ENCODE data around the gene NKIRAS1. TPM values are rescaled to one million over a fixed set of nuclear protein-coding genes. Genes with fewer than 3 reads are reported as not detected.

The NKIRAS1 gene
- total RNA-seq, 1 experiment from 2014 or later, result 12.0 TPM

DNA sequence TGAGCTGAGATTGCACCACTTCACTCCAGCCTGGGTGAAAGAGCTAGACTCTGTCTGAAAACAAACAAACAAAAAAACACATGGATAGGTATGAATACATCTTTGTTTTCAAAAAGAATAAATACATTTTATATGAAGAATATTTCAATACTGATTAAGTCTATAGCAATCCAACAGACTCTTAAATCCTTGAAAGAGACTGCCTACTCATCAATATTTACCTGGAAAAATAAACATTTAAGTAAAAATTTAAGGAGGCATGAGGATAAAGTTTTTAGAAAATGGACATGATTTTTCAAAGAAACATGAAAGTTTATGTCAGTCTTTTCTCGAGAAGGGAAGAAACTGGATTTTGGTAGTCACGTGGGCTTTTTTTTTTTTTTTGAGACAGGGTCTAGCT lies 5.4 kb downstream of the NKIRAS1 start:
- ChIA-PET RAD21 (ENCODE audit: low non-redundant PET in 1 of 2, low total read pairs in 2 of 2, uncharacterized antibody in 2 of 2, unreplicated experiment in 2 of 2) (no interaction called here), POLR2A (no interaction called here)
- H3K79me2 ChIP-seq (ENCODE audit: insufficient read depth, low read length), result peaks cover 39% of the 10 kb centered on the region

DNA sequence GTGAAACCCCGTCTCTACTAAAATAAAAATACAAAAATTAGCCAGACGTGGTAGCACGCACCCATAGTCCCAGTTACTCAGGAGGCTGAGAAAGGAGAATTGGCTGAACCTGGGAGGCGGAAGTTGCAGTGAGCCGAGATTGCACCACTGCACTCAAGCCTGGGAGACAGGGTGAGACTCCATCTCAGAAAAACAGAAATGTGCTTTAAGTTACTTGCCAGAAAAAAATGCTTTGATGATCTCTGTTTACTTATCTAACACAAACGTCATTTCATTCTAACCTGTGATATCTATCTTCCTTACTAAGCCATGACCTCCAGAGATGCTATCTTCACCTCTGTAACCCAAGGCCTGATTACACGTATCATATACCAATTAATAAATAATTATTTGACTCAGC lies 7.4 kb downstream of the NKIRAS1 start:
- no TSS peak for BruUV-seq (replicated peaks)
- H3K27ac ChIP-seq (ENCODE audit: low read depth, low read length), result no peak overlapping the region
- no peak for DNase-seq (ENCODE audit: low read depth, low spot score)
- intact Hi-C loops (cut with micrococcal nuclease), result no loop called here
- no peaks in the 10 kb centered on the region for H3K27me3 ChIP-seq (ENCODE audit: insufficient read depth, low read length)
- ChIA-PET RAD21 (ENCODE audit: low non-redundant PET in 1 of 2, low total read pairs in 2 of 2, uncharacterized antibody in 2 of 2, unreplicated experiment in 2 of 2) (no interaction called here), POLR2A (no interaction called here), CTCF (no interaction called here)
- H3K9me2 ChIP-seq (ENCODE audit: insufficient read depth), result no peaks in the 10 kb centered on the region
- H3K36me3 ChIP-seq (ENCODE audit: control insufficient read depth in 1 of 2, insufficient read depth in 2 of 2, low read length in 2 of 2), result peaks cover 9 to 10% of the 10 kb centered on the region in 2 experiments; a peak in 2 of 4 replicates
- H3K79me2 ChIP-seq (ENCODE audit: insufficient read depth, low read length), result peaks cover 18% of the 10 kb centered on the region
- TF ChIP-seq SIN3A (IDR thresholded peaks at IDR 0.05; ENCODE audit: low read depth) (no peak), RAD21 (IDR thresholded peaks at IDR 0.05; ENCODE audit: low read depth) (no peak), CEBPB (IDR thresholded peaks at IDR 0.05; ENCODE audit: low read depth) (no peak), SRF (IDR thresholded peaks at IDR 0.05; ENCODE audit: low read depth) (no peak), EZH2 (IDR thresholded peaks at IDR 0.05) (no peak), ZNF274 (IDR thresholded peaks at IDR 0.05; ENCODE audit: low read depth, low read length) (no peak), SP1 (IDR thresholded peaks at IDR 0.05; ENCODE audit: low read depth) (no peak), EGR1 (IDR thresholded peaks at IDR 0.05; ENCODE audit: low read depth) (no peak), ELF1 (IDR thresholded peaks at IDR 0.05; ENCODE audit: borderline replicate concordance, low read depth) (no peak)
- TF ChIP-seq, protein P1, sequence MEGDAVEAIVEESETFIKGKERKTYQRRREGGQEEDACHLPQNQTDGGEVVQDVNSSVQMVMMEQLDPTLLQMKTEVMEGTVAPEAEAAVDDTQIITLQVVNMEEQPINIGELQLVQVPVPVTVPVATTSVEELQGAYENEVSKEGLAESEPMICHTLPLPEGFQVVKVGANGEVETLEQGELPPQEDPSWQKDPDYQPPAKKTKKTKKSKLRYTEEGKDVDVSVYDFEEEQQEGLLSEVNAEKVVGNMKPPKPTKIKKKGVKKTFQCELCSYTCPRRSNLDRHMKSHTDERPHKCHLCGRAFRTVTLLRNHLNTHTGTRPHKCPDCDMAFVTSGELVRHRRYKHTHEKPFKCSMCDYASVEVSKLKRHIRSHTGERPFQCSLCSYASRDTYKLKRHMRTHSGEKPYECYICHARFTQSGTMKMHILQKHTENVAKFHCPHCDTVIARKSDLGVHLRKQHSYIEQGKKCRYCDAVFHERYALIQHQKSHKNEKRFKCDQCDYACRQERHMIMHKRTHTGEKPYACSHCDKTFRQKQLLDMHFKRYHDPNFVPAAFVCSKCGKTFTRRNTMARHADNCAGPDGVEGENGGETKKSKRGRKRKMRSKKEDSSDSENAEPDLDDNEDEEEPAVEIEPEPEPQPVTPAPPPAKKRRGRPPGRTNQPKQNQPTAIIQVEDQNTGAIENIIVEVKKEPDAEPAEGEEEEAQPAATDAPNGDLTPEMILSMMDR (IDR thresholded peaks at IDR 0.05 in 2 of 3, conservative IDR thresholded peaks at IDR 0.05 in 1 of 3; ENCODE audit: borderline replicate concordance in 1 of 3, insufficient read depth in 1 of 3, low read depth in 2 of 3, low read length in 2 of 3), result no peak
- H3K4me1 ChIP-seq (ENCODE audit: control insufficient read depth in 1 of 2, insufficient read depth in 2 of 2, low read length in 2 of 2), result no peaks in the 10 kb centered on the region
- H2AFZ ChIP-seq (ENCODE audit: low read depth, low read length, poor library complexity, severe bottlenecking), result no peak overlapping the region
- no peak for ATAC-seq
- no peak overlapping the region for H3K9ac ChIP-seq (ENCODE audit: low read length)
- H4K20me1 ChIP-seq (ENCODE audit: insufficient read depth), result no peaks in the 10 kb centered on the region
- no peak overlapping the region for H3K4me3 ChIP-seq (replicated peaks in 1 of 2; ENCODE audit: low read depth in 1 of 2, low read length in 2 of 2)
- no peak overlapping the region for H3K4me2 ChIP-seq (ENCODE audit: low read length)
- no peaks in the 10 kb centered on the region for H3K9me3 ChIP-seq (ENCODE audit: control insufficient read depth in 1 of 2, insufficient read depth in 1 of 2, low read depth in 1 of 2, low read length in 2 of 2)

More for the DNA sequence above, 5.4 kb downstream of the NKIRAS1 start:
- DNase-seq (ENCODE audit: low read depth, low spot score), result no peak
- peaks cover 7 to 12% of the 10 kb centered on the region in 2 experiments; a peak in 3 of 4 replicates for H3K4me1 ChIP-seq (ENCODE audit: control insufficient read depth in 1 of 2, insufficient read depth in 2 of 2, low read length in 2 of 2)
- ATAC-seq, result no peak
- no peak overlapping the region for H3K4me2 ChIP-seq (ENCODE audit: low read length)
- TF ChIP-seq EGR1 (IDR thresholded peaks at IDR 0.05; ENCODE audit: low read depth) (no peak), TCF7L2 (IDR thresholded peaks at IDR 0.05; ENCODE audit: borderline replicate concordance, extremely low read depth, insufficient read depth, insufficient read length) (no peak)
- TF ChIP-seq, protein P2, sequence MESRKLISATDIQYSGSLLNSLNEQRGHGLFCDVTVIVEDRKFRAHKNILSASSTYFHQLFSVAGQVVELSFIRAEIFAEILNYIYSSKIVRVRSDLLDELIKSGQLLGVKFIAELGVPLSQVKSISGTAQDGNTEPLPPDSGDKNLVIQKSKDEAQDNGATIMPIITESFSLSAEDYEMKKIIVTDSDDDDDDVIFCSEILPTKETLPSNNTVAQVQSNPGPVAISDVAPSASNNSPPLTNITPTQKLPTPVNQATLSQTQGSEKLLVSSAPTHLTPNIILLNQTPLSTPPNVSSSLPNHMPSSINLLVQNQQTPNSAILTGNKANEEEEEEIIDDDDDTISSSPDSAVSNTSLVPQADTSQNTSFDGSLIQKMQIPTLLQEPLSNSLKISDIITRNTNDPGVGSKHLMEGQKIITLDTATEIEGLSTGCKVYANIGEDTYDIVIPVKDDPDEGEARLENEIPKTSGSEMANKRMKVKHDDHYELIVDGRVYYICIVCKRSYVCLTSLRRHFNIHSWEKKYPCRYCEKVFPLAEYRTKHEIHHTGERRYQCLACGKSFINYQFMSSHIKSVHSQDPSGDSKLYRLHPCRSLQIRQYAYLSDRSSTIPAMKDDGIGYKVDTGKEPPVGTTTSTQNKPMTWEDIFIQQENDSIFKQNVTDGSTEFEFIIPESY (IDR thresholded peaks at IDR 0.05; ENCODE audit: extremely low read depth, insufficient replicate concordance, low read length), result no peak
- no peak overlapping the region for H3K9ac ChIP-seq (ENCODE audit: low read length)
- no peaks in the 10 kb centered on the region for H4K20me1 ChIP-seq (ENCODE audit: insufficient read depth)
- CTCF ChIA-PET, result no interaction called here
- intact Hi-C loops (cut with micrococcal nuclease), result no loop called here
- H3K36me3 ChIP-seq (ENCODE audit: control insufficient read depth in 1 of 2, insufficient read depth in 2 of 2, low read length in 2 of 2), result peaks cover 9 to 10% of the 10 kb centered on the region in 2 experiments; a peak in 2 of 4 replicates
- H3K9me3 ChIP-seq (ENCODE audit: control insufficient read depth in 1 of 2, insufficient read depth in 1 of 2, low read depth in 1 of 2, low read length in 2 of 2), result no peaks in the 10 kb centered on the region
- H3K4me3 ChIP-seq (replicated peaks in 1 of 2; ENCODE audit: low read depth in 1 of 2, low read length in 2 of 2), result no peak overlapping the region
- BruUV-seq (replicated peaks), result no TSS peak
- no peaks in the 10 kb centered on the region for H3K27me3 ChIP-seq (ENCODE audit: insufficient read depth, low read length)
- no peaks in the 10 kb centered on the region for H3K9me2 ChIP-seq (ENCODE audit: insufficient read depth)
- no peak overlapping the region for H3K27ac ChIP-seq (ENCODE audit: low read depth, low read length)
- H2AFZ ChIP-seq (ENCODE audit: low read depth, low read length, poor library complexity, severe bottlenecking), result no peak overlapping the region

Measured in HCT116 (cell line).